Retinal pigment epithelial cell (primary cell): ENCODE results near the gene E2F1.

Experiments used
- DNase-seq: peaks from one replicate; pipeline ENCODE4 v3.0.0-alpha.2; 2010; ENCODE audit warnings: low read depth
- H3K4me3 ChIP-seq: 2 replicates; pipeline ENCODE4 v1.5.1; 2011; ENCODE audit warnings: mild to moderate bottlenecking, low read length, control low read depth, moderate library complexity
- TF ChIP-seq, protein P1 (sequence below): conservative IDR thresholded peaks from 2 replicates; pipeline ENCODE4 v1.5.1; 2011; ENCODE audit warnings: low read depth, low read length, control low read depth, inconsistent platforms

The E2F1 gene

DNA sequence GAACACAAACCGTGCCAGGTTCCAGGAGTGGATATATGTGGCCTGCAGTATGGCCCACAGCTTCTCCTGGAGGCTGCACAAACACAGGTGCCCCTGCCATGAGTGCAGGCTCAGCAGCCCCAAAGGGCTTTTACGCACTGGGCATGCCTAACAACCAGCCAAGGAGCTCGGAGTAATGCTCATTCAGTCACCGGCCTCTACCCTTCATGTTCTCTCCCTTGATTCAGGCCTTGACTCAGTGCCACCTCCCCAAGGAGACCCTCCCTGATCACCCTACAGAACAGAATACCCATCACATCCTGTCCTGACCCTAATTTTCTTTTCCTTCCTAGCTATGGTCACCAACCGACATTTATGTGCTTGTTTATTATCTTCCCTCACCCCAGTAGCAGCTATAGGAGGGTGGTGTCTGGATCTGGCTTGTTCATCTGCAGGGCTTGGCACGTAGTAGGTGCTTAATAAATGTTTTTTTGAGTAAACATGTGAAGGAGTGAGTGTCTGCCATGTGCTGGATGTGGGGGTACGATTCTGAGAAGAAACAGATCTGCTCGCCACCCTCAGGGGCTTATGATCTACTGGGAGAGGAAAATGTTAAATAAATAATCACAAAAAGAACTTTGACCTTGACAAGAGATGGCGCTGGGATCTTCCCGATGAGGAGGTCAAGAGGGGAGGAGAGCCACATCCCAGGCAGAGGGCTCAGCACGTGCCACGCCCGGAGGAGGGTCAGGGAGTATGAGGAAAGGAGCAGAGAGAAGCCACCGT, 24.7 kb upstream of the E2F1 start:
- TF ChIP-seq, protein P1, sequence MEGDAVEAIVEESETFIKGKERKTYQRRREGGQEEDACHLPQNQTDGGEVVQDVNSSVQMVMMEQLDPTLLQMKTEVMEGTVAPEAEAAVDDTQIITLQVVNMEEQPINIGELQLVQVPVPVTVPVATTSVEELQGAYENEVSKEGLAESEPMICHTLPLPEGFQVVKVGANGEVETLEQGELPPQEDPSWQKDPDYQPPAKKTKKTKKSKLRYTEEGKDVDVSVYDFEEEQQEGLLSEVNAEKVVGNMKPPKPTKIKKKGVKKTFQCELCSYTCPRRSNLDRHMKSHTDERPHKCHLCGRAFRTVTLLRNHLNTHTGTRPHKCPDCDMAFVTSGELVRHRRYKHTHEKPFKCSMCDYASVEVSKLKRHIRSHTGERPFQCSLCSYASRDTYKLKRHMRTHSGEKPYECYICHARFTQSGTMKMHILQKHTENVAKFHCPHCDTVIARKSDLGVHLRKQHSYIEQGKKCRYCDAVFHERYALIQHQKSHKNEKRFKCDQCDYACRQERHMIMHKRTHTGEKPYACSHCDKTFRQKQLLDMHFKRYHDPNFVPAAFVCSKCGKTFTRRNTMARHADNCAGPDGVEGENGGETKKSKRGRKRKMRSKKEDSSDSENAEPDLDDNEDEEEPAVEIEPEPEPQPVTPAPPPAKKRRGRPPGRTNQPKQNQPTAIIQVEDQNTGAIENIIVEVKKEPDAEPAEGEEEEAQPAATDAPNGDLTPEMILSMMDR = no peak
- no peak overlapping the region for H3K4me3 ChIP-seq
- DNase-seq = no peak

DNA sequence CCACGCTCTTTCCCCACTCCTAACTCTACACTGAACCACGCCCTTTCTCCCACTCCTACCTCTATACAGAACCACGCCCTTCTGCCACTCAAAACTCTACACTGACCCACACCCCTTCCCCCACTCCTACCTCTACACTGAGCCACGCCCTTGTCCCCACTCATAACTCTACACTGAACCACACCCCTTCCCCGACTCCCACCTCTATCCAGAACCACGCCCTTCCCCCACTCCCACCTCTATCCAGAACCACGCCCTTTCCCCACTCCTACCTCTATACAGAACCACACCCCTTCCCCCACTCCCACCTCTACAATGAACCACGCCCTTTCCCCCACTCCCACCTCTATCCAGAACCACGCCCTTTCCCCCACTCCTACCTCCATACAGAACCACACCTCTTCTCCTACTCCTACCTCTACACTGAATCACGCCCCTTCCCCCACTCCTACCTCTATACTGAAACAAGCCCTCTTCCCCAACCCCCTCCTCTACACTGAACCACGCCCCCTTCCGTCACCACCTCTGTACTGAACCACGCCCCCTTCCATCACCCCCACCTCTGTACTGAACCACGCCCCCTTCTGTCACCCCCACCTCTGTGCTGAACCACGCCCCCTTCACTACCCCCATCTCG, 23.8 kb upstream of the E2F1 start:
- no peak for DNase-seq
- no peak overlapping the region for H3K4me3 ChIP-seq
- TF ChIP-seq, protein P1 = no peak

DNA sequence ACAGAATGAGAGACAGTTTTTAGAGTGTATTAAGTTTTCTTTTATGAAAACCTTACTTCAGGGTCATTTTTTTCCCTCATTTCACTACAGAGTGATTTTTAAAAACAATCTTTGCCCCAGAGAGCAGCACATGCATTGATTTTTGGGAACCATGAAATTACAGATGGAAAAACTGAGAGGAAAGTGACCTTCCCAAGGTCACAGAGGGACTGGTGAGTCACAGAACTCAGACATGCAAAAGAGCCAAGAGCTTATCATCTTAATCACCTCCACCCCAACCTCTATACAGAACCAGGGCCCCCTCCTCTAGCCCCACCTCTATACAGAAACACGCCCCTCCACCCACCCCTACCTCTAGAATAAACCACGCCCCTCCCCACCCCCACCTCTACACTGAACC, 23.2 kb upstream of the E2F1 start:
- TF ChIP-seq, protein P1 = no peak
- DNase-seq = no peak
- H3K4me3 ChIP-seq = no peak overlapping the region

DNA sequence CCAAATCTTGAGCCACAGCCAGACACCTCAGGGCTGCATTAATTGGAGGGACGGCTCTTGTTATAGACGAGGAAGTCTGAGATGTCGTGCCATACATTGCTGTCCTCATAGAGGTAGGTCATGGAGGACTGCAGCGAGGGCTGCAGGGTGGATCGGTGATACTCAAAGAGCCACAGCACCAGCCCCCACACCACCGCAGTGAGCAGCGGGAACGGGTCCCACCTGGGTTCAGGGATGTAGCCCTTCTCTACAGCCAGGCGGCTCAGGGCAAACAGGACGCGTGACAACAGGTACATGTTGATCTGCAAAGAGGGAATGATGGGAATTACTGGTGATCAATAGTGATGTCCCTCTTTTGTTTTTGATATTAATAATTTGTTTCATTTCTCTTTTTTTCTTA, 21.5 kb upstream of the E2F1 start:
- no peak overlapping the region for H3K4me3 ChIP-seq
- DNase-seq = no peak
- TF ChIP-seq, protein P1 = no peak

DNA sequence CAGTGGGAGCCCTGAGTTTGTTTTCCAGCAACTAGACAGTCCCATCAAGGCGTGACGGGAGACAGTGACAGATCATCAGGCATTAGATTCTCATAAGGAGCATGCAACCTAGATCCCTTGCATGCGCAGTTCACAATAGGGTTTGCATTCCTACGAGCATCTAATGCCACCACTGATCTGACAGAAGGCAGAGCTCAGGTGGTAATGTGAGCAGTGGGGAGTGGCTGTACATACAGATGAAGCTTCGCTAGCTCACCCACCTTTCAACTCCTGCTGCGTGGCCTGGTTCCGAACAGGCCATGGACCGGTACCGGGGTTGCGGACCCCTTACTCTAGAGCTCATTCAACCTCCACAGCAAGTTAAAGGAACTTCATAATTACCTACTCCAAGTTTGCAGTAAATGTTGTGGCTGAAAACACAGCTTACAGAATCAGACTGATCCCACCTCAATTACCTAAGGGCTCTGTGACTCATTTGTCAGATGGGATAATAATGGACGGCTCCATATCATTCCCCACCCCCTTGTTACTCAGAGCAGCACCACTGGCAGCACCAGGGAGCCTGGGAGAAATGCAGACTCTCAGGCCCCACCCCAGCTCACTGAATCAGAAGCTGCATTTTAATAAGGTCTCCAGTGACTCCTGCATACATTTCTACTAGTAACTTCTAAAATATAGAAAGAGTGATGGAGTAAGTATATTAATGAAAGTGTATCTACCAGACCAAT, 18.2 kb upstream of the E2F1 start:
- TF ChIP-seq, protein P1 = no peak
- no peak for DNase-seq
- H3K4me3 ChIP-seq = no peak overlapping the region

DNA sequence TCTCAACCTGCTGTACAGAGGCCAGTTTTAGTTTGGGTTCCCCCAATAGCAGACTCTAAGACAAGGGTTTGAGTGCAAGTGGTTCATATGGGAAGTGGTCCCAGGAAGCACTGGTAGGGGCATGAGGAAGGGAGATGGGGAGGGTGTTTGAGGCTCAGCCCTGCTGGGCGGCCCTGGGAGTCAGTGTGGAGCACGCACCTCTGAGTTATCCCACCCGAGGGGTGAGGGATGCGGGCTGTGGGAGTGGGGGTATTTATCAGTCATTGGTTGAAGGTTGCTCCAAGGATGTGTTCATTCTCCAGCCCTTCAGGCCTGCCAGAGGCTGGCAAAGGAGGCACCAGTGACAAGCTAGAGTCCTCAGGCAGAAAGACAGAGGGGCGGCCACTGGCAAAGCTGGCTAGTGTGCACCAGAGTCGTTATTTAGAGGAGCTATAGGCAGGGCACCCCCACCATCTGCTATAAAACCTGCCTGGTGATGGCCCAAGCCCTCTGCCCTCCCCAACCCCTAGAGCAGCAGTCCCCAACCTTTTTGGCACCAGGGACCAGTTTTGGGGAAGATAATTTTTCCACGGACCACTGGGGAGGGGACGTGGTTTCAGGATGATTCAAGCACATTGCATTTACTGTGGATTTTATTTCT, 17.4 kb upstream of the E2F1 start:
- no peak for DNase-seq
- TF ChIP-seq, protein P1 = no peak
- H3K4me3 ChIP-seq = no peak overlapping the region
